NCI-H526 treated with DMSO at 0.1 percent for 48 hours (cell line): ENCODE measurements around the gene CIAO3.
"Not testable (repeated sequence)": the region's sequence is repeated elsewhere in the genome, so short reads cannot be mapped to it uniquely, and the experiment has no call there.

Experiments
- DNase-seq: peaks from one replicate; lab custom pipeline; 2025; lab: John Stamatoyannopoulos, UW

The CIAO3 gene

DNA sequence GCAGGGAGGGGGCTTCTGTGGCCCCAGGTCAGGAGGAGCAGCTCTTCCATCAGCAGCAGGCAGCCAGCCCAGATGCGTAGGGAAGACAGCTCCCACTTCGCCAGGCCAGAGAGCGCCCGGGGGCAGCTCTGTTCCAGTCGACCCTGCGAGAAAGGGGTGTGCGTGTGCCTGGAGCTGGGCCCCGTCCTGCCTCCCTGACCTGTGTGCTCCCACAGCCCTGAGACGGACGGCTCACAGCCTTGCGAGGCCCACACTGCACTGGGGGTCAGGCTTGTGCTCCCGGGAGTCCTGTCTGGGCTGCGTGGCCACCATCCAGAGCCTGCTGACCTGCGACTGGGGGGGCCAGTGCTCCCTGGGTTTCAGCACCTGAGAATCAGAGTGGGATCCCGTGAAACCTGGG is 19.3 kb upstream of the CIAO3 start:
- no peak for DNase-seq

DNA sequence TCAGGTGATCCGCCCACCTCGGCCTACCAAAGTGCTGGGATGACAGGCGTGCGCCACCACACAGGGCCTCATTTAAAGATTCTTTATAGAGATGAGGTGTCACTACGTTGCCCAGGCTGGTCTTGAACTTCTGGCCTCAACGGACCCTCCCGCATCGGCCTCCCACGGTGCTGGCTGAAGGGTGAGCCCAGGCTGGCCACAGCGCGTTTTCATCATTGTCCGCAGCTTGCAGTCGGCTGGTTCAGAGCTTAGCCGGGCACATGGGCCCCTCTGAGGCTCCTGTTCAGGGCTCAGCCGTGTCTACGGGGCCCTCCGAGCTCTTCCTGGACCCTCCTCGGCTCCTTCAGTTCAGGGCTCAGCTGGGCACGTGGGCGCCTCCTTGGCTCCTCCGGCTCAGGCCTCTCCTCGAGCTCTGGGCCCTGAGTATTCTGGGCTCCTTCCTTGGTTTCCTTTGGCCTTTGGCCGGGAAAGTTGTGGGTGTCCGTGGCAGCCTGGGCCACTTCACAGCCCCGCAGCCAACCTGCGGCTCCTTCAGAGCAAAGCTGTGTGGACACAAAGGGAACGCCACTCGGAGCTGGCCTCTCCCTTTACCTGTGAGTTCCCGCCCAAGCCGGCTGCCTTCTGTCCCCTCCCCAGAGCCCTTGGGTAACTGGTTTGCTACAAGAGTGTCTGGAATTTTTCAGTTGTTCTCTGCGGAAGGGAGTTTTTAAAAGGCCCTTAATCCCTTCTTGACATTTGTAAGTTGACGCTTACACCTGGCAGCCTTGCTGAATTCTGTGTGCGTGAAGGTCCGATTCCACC is 18.5 kb upstream of the CIAO3 start:
- no peak for DNase-seq

DNA sequence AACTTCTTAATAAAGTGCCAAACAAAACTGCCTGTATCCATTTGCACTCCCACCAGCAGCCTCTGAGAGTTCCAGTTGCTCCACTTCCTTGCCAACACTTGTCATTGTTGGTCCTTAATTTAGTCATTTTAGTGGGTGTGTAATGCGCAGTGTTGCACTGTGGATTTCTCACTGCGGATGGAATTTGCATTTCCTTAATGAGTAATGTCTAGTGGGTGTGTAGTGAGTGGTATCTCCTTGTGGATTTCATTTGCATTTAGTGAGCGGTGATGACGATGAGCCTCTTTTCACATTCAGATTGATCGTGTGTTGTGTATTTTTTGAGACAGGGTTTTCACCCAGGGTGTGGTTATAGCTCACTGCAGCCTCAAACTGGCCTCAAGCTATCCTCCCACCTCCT is 15.6 kb upstream of the CIAO3 start:
- DNase-seq, result no peak

DNA sequence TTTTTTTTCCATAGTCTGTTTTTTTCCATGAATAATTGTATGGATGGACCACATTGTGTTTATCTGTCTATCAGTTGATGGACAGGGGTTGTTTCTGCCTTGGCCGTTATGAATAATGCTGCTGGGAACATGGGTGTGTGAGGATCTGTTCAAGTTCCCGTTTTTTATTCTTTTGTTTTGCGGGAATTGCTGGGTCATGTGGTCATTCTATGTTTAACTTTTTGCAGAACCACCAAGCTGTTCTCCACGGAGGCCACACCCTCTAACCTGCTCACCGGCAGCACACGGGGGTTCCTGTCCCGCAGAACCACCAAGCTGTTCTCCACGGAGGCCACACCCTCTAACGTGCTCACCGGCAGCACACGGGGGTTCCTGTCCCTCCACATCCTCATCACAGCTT is 13.9 kb upstream of the CIAO3 start:
- DNase-seq, result no peak

DNA sequence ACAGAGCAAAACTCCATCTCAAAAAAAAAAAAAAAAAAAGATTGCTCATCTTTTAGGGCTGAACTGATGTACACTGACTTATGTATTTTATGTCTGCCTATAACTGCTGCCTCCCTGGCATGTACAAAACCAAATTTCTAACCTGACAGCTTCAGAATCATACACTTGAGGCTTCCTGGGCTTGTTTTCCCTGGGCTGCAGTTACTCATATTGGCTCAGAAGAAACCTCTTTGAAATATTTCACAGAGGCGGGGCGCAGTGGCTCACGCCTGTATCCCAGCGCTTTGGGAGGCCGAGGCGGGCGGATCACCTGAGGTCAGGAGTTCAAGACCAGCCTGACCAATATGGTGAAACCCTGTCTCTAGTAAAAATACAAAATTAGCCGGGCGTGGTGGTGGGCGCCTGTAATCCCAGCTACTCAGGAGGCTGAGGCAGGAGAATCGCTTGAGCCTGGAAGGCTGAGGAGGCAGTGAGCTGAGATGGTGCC is 13.4 kb upstream of the CIAO3 start:
- DNase-seq, result not testable (repeated sequence)

DNA sequence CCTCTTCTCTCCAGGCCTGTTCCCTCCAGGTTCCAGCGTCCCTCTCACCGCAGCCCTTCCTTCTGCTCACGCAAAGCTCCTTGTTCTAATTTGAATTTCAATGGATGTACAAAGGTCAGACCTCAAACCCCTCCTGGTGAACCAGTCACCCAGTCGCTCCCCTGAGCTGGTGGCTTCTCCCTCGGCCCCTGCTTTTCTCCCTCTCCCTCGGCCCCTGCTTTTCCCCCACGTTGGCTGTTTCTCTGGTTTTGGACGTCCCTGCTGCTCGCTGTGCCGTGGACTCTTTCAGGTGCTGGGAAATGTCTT is 11.2 kb upstream of the CIAO3 start:
- no peak for DNase-seq

DNA sequence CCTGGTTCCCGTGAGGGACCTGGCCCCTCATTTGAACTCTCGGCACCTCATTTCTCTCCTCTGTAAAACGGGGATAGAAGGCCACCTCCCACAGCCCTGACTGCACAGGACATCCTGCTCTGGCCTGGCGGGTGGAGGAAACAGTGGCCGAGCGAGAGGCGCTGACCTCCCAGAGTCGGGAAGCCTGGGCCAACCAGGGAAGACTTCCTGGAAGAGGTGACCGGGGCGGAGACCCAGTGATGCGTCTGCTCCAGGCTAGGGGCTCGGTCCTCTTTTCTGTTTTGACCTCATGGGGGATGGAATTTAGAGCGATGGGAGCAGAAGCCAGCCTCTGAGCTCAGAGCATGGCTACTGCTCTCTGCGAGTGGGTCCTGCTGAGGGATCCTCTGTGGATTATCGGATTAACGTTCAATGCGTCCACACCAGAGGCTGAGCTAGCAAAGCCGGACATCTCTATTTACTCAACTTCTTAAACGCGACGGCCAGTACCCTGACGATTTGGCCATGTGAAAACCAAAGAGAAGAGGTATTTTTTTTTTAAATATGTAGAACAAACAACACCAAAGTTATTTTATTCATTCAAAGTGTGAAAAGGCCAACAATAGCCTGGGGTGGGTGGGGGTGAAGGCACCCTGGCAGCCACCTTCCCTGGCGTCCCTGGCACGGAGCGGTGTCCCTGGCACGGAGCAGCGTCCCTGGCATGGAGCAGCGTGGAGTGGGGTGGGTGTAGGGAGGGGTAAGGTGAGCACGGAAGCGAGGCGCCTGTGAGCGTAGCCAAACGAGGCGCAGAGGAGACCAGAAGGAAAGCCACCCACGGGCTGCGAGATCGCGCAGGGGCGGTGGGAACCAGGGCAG is 10.6 kb upstream of the CIAO3 start:
- DNase-seq, result no peak

DNA sequence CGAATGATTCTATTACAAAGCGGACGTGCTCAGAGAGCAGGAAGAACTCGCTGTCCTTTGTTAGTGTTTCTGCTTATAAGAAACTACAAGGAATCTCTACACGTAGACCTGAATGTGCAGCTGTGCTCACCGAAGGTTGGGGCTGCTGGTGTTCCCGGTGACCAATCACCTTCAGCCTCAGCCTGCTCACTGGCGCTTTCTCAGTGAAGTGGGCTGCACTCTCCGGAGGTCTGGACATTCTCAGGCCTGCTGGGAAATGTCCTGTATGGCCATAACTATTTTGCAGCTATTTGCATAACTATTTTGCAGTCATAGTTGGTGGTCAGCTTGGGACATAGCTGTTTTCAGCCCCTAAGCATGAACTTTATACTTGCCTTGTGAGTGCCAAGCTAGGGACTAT is 9.7 kb upstream of the CIAO3 start:
- no peak for DNase-seq

DNA sequence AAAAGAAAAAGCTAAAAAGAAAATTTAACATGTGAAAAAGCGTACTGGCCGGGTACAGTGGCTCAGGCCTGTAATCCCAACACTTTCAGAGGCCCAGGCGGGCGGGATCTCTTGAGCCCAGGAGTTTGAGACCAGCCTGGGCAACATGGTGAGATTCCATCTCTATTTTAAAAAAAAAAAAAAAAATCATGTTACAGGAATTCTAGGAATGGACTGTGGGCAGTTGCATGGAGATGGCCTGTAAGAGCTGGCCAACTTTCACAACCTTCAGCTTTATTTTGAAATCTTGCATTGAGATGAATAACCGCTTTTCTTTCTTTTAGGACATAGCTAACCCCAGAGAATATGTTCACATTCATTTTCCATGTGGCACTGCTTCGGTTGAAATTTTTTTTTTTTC is 8.2 kb upstream of the CIAO3 start:
- no peak for DNase-seq

DNA sequence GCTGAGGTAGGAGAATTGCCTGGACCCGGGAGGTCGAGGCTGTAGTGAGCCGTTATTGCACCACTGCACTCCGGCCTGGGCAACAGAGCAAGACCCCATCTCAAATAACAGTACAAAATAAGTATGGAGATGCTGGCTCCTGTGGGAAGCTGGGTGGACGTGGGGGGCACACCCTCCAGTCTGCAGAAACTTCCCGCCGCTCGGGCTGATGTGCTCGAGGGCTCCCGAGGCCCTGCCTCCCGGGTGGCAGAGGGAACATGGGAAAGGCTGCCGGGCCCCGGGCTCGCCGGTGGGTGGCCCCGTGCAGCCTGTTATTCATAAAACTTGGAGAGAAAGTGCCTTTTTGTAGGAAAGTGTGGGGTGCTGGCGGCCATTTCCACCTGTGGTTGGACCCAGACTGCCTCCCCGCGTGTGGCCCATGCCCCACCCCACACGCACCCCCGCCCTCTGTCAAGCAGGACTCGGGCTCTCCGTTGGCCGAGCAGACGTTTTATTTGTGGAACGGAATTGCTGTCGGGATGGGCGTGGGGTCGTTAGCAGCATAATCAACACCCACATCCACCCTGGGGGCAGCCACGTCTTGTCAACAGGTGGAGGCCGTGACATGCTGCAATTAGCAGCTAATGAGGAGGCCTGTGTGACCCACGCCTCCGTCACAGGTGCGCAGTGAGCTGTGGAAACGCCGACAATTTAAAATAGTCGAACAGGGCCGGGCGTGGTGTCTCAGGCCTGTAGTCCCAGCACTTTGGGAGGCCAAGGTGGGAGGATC is 7.4 kb upstream of the CIAO3 start:
- DNase-seq, result no peak

DNA sequence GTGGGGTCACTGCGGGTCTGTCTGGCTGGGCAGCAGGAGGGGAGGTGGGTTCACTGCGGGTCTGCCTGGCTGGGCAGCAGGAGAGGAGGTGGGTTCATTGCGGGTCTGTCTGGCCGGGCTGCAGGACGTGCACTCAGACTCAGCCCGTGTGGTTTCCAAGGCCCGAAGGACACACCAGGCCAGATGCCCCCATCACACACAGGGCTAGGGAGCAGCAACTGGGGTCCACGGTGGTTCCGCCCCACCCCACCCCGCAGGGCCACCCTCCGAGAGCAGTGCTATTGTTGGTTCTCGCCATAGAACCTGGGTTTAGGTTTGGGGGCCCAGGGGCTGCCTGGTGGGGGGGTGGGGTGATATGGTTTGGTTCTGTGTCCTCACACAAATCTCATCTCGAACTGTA is 5.8 kb upstream of the CIAO3 start:
- no peak for DNase-seq

DNA sequence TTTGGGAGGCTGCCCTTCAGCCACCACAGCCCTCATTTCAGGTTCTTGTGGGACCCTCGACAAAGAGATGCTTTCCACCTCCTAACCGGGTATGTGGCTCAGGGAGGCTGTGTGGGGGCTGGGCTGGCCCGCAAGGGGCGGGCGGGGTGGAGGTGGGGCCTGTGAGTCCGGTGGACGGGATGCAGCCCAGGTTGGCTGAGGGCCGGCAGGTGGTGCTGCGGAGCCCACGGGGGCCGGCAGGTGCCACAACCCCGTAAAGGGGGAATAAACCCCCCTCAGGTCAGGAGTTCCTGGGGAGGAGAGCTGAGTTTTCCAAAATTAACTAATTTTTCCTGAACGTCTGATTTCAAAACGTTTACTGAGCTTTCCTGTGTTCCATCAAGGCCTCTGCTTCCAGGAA is 4.9 kb upstream of the CIAO3 start:
- no peak for DNase-seq

DNA sequence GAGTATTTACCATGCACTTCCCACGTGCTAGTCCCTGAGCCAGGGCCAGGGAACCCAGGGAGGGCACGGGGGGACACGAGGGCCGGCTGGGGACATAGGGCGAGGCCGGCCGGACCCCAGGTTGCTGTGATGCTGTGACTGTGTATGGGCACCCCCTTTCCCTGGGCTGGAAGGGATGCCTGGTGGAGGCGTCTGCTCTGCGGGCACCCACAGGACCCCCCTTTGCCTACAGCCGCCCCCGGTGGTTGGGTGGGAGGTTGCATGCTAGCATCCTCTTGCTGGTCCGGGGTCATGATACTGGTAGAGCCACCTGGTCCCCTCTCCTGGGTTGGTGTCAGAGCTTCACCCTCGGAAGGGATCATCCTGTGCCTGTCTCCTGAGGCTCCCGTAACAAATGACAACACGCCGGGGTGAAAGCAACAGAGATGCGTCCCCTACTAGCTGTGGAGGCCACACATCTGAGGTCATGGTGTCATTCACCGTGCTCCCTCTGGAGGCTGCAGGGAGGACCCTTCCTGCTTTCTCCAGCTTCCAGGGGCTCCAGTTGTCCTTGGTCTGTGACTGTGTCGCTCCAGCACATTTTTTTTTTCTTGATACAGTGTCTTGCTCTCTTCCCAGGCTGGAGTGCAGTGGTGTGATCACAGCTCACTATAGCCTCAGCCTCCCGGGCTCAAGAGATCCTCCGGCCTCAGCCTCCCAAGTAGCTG is 3.1 kb upstream of the CIAO3 start:
- no peak for DNase-seq

DNA sequence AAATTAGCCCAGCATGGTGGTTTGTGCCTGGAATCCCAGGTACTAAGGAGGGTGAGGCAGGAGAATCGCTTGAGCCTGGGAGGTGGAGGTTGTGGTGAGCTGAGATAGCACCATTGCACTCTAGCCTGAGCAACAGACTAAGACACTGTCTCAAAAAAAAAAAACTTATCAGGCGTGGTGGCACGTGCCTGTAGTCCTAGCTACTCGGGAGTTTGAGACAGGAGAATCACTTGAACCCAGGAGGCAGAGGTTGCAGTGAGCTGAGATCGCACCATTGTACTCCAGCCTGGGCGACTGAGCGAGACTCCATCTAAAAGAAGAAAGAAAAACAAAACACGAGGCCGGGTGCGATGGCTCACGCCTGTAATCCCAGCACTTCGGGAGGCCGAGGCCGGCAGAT is 2.1 kb upstream of the CIAO3 start:
- not testable (repeated sequence) for DNase-seq

DNA sequence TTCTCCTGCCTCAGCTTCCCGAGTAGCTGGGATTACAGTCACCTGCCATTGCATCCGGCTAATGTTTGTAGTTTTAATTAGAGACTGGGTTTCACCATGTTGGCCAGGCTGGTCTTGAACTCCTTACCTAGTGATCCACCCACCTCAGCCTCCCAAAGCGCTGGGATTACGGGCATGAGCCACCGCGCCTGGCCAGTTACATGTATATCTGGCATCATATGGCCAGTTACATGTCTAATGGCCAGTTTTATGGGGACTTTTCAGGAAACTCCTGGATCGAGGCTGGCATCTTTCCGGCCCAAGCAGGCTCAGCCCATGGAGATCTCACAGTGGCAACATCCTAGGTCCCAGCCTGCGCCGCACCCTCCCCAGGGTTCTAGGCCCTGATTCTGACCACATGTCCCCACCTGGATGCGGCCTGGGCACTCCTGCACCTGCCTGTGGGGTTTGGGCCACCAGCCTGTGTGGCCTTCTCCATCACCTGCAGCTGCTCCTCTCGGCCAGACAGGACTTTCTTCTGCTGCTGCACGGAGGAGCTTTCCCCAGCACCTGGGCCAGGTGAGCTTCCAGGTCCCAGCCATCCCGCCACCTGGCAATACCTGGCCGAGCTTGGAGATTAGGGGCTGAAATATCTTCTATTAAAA is 1.3 kb upstream of the CIAO3 start:
- DNase-seq, result no peak

DNA sequence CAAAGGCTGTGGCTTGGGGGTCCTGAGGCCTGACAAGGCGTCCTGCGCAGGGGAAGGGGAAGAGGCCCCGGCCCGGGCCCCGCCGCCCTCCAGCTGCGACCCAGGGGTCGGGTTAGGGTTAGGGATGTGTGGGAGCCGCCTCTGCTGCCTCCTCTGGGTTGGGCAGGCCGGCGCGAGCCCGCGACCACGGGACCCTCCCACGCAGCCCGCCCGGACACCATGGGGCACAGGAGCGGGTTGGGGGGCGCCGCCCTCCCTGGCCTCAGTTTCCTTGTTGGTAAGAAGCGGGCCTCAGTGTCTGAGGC is 386 bp downstream of the CIAO3 start:
- no peak for DNase-seq

DNA sequence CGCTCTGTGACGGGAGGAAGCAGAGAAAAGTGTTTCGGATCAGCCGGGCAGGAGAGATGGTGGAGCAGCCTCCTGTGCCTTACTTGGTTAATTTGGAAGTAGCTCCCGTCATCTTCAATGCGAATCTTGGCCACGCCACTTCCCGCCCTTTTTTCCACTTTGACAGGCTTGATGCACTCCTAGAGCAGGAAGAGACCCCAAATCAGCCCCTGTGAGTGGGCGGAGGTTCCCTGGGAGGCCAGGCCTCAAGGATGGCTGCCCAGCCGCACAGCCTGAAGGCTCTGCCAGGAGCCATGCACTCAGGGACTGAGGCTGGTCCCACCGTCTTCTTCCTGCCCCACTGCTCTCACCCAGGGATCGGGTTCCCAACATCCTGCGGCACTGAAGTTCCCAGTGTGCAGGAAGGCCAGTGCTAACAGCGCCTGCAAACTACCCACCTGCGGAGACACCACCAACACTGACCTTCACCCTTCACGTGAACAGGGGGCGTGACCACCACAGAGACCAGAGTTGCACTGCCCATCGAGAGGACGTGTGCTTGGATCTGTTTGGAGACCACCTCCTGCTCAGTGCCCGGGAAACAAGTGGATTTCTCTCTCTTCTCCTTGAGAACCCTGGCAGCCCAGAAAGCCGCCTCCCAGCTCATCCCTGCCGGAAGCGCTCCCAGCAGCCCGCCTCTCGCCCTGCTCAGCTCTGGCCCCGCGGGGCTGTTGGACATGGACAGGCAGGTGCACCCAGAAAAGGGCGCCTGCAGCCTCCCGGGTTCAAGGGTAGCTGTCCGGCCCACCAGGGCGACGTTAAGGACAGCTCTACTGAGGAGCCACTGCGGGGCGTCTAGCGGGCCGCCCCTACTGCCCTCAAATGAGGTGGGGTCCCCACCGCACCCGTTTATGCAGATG is 988 bp downstream of the CIAO3 start:
- DNase-seq, result no peak

DNA sequence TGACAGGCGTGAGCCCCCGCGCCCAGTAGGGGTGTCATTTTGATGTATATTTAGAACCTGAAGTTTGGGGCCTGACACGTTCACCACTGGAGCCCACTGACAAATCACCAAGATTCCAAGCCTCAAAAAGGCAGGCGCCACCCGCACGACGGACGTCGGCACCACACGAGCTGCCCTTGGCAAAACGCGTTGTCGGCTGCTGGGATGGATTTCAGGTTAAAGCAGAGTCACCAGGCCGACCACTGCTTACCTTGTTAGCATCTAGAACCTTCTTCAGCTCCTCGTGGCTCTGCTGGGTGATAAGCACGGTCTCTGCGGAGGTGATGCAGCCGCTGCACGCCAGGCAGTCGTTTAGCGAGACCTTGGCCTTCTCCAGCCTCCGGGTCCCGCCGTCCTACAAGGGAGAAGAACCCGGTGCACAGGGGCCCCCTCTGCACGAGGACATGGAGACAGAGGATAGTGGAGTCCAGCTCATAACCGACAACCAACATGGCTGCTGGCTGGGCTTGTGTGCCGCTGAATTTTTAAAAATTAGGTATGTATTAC is 3.8 kb downstream of the CIAO3 start:
- DNase-seq, result no peak

DNA sequence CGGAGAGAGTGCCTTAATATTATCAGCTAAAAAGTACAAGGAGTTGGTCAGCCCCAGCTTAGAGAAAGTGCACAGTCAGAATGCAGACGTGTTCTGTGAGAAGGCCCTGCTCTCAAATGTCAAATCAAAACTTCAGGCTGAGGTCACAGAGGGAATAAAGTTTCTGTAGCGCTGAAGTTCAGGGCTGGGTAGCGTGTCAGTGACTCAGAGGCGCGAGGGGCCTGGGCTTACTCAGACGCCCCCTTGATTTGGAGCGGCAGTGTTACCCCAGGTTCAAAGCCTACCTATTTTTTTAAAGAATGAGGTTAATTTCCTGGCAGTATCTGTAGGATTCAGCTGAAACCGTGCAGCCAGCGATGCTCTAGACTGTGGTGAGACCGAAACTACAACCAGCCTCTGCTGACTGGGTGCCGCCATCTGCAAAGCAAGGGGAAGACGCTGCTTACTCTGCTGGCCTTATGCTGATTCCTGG is 4.8 kb downstream of the CIAO3 start:
- DNase-seq, result no peak
